ACHN (cell line): ENCODE results near the gene ZNF516.

Experiments used
- DNase-seq: peaks from one replicate; pipeline ENCODE4 v3.0.0-alpha.2; 2015
- in situ Hi-C: cut with HindIII; loops from 2 replicates; pipeline ENCODE4 v1.10.0; 2017; ENCODE audit warnings: low sequenced_read_pairs, low pct_ligation_motif_present, low pct_unique_long_range_greater_than_20kb

The ZNF516 gene

GRCh38 chr18:76461692-76462325 is 33.2 kb downstream of the ZNF516 start:
- in situ Hi-C loops: no loop called here
- DNase-seq: no peak

DNA sequence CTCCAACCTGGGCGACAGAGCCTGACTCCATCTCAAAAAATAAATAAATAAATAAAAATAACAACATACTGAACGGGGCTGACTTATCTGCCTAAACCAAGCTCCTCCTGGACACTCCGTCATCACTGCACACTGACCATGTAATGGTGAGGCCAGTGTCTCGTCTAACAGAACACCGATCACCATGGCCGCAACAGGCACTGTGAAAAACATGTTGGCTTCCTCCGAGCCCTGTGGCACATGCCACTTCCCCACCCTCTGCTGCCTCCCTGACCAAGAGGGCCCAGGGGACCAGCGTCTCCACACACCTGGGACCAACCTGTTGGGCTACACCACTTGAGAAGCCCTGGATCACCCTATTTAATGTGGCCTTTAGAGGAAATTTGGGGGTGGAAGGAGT is 33.9 kb downstream of the ZNF516 start:
- DNase-seq: no peak
- in situ Hi-C loops: no loop called here

DNA sequence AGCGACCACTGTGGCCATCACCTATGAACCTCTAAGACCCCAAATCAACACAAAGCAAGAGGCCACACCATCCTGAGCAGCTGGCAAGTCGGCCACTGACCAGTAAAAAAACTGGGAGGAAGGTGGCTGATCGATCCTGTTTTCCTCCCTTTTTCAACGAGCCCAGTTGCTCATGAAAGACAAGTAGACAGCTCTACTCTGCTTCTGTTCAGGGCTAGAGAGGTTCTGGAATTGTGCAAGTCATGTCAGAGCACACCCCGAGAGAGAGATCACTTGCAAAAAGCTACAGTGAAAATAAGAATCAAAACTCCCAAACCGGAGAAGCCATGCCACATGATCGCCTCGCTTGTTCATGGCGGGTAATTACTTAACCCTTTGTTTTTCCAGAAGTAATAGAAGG is 34.6 kb downstream of the ZNF516 start:
- in situ Hi-C loops: no loop called here
- DNase-seq: no peak

- DNase-seq: peak; percentile 99
- in situ Hi-C loops: no loop called here
Observed at GRCh38 chr18:76459687-76460350, 35.2 kb downstream of the ZNF516 start.

DNA sequence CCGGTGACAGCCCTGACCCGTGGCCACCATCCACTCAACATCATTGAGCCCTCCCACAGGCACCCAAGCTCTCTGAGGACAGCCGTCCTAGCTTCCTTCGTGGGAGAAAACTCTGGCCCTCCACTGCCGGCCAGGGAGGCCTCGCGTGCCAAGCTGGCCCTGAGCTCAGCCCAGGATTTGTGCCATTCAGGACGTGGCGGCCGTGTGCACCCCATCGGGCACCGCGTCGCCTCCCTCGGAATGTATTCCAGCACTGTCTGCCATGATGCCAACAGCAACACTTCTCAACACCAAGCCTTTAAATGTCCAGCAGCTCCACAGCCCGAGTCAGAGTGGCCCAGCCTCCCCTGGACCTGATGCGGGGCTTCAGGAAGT is 35.7 kb downstream of the ZNF516 start:
- no peak for DNase-seq
- in situ Hi-C loops: no loop called here

DNA sequence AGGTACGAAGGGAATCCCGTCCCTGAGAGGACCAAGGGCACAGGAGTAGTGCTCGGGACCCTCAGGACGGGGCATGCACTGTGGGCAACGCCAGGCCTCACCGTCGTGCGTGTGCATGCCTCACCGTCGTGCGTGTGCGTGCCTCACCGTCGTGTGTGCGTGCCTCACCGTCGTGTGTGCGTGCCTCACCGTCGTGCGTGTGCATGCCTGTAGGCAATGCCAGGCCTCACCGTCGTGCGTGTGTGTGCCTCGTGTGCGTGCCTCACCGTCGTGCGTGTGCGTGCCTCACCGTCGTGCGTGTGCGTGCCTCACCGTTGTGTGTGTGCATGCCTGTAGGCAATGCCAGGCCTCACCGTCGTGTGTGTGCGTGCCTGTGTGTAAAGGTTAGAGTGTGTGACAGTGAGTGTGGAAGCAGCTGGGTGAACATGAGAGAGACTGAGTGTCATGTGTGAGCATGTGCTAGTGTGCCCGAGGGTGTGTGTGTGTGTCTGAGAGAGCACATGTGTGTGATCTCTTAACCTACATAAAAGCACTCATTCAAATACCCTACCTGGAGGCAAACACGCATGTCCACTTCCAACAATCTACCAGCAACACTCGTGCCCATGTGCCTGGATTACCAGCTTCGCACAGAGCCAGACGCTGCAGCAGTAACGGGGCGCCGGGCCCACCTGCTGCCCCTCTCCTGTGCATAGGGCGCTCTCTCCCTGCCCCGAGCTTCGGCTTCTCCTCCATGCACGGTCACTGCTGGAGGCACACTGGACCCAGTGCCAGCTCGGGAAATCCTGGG is 36.3 kb downstream of the ZNF516 start:
- in situ Hi-C loops: no loop called here
- no peak for DNase-seq

DNA sequence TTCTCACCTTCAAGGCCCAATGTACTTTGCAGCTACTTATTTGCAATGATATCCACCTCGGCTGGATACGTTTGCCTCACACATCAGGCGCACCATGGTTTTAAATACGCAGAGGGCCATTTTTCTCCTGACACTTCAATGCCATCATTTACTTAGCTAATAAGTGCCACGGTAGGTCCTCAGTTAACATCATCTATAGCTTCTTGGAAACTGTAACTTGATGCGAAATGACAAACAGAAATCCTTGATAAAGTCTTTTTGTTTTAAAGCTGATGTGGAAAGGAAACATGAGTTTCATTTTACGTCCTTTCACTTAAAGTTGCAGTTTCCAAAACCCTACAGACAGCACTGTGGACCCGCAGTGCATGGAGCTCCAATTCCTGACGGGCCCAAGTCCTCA is 37.1 kb downstream of the ZNF516 start:
- in situ Hi-C loops: no loop called here
- DNase-seq: no peak

DNA sequence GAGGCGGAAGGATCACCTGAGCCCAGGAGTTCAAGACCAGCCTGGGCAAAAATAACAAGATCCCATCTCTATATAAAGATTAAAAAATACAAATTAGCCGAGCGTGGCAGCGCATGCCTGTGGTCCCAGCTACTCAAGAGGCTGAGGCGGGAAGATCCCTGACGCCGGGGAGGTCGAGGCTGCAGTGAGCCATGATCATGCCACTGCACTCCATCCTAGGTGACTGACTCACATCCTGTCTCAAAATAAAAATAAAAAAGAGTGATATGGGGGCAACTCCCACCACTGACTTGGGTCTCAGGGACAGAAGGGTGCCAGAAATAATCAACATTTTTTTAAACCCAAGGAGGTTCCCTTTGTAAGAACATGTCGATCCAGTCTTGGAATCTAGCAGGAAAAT is 37.6 kb downstream of the ZNF516 start:
- in situ Hi-C loops: no loop called here
- DNase-seq: peak; percentile 76

- in situ Hi-C loops: no loop called here
- DNase-seq: no peak
Observed at GRCh38 chr18:76456823-76457222, 38.2 kb downstream of the ZNF516 start.

- in situ Hi-C loops: no loop called here
- no peak for DNase-seq
Observed at GRCh38 chr18:76456018-76456750, 38.9 kb downstream of the ZNF516 start.

GRCh38 chr18:76455003-76455676 is 39.9 kb downstream of the ZNF516 start:
- DNase-seq: no peak
- in situ Hi-C loops: no loop called here

- in situ Hi-C loops: no loop called here
- DNase-seq: no peak
Observed at GRCh38 chr18:76454418-76454817, 40.6 kb downstream of the ZNF516 start.

DNA sequence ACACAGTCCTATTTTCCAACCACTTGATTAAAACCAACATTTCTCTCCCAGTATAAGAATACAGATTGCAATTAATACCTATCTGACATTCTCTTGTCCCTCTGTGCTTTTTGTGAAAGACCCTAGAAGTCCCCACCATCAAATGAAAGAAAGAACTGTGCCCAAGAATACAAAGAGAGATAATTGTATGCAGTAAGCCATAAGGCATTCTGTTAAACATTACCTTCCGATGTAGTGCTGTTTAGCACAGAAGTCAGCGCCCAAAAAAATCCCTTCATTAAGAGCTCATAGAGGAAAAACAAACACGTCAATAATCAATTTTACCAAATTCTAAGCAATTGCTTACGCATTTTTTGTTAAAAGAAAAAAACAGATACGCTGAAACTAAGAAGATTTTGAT is 41.1 kb downstream of the ZNF516 start:
- in situ Hi-C loops: no loop called here
- DNase-seq: peak; percentile 26

GRCh38 chr18:76453057-76453561 is 41.9 kb downstream of the ZNF516 start:
- no peak for DNase-seq
- in situ Hi-C loops: no loop called here

DNA sequence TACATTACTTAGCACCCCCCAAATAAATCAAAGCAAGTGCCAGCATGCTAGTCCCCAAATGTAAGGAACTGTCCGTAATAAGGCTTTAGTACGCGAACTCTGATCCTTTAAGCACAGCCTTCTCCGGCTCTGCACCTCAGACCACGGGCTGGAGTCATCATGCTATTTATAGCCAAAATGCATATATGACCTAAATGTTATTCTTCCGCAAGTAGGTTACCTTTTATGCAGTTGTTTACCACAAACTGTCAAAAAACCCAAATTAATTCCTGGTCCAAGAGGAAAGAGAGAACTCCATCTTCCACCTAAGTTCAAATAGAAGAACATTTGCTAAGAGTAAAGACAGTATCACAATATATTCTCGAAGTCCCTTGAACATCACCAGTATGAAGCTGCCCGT is 42.7 kb downstream of the ZNF516 start:
- in situ Hi-C loops: no loop called here
- DNase-seq: no peak

DNA sequence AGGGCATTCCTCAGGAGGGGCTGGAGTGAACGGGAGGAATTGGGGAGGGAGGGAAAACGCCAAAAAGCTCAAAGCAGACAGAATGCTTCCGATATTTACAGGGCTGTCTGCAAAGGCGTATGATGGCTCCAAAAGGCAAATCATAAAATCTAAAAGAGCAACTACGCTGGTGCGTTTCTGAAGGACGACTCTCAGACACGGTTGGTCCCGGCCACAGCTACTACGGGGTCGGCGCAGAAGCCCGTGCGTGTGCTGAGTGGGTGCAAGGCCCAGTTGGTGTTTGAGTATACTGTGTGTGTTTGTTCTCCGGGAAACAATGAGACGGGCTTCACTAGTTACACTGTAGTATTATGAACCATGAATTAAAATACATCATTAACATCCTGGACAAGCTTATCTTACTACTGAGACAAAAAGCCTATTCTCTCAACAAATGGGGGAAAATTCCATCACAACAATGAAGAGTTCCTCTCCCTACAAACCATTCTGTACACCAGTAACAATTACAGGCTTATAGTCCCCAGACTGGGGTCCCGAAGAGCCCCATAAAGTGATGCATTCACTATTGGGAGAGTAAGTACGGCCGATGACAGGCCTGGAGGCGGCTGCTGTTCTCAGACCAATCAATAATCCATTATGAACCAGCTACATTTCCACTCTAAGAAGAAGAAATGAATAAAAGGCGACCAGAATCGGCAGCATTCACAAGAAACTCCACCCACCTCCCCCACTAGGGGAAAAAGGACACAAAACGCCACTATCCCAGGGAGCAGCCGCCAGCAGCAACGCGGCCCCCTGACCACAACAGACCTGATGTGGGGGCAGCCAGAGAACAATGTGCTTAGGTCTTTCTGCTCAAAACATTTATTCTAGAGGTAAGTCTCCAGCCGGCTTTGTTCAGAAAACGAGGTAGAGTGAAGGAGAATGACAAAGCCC is 43.4 kb downstream of the ZNF516 start:
- no peak for DNase-seq

More for the DNA sequence above, 43.4 kb downstream of the ZNF516 start:
- in situ Hi-C loops: no loop called here
